Activated CD4-positive, alpha-beta T cell treated with anti-CD3 and anti-CD28 coated beads, Interleukin-2, amount 50 U/mL, for 1 hour (primary cell): ENCODE results near the gene MYOD1.

ENCODE experiments used
- DNase-seq: peaks from one replicate; pipeline ENCODE4 v3.0.0-alpha.2; 2020

MYOD1 gene

DNA sequence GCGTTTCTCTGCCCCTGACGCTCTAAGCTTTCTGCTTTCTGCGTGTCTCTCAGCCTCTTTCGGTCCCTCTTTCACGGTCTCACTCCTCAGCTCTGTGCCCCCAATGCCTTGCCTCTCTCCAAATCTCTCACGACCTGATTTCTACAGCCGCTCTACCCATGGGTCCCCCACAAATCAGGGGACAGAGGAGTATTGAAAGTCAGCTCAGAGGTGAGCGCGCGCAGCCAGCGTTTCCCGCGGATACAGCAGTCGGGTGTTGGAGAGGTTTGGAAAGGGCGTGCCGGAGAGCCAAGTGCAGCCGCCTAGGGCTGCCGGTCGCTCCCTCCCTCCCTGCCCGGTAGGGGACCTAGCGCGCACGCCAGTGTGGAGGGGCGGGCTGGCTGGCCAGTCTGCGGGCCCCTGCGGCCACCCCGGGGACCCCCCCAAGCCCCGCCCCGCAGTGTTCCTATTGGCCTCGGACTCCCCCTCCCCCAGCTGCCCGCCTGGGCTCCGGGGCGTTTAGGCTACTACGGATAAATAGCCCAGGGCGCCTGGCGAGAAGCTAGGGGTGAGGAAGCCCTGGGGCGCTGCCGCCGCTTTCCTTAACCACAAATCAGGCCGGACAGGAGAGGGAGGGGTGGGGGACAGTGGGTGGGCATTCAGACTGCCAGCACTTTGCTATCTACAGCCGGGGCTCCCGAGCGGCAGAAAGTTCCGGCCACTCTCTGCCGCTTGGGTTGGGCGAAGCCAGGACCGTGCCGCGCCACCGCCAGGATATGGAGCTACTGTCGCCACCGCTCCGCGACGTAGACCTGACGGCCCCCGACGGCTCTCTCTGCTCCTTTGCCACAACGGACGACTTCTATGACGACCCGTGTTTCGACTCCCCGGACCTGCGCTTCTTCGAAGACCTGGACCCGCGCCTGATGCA lies at the start of gene MYOD1:
MYOD1 (plus strand) TSS at position 544 of the 910 bp plus-strand sequence; CDS start at position 756, 212 bp downstream.
- no peak for DNase-seq

DNA sequence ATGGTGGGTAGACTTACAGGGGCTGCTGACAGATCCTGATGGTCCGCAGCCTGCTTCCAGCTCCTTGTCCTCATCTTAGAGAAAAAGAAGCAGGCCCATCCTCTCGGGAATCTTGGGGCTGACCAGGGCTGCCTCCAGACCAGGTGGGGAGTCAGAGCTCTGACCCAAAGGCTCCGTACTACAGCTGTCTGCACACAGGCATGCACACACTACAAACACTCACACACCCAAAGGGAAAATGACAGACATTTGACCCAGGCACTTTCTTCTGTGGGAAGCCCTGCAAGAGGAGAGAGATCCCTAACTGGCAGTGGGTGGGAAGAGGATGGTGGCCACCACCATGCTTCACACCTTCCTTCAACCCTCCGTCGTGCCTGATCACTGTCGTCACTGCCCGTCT lies 46.9 kb upstream of the MYOD1 start:
- DNase-seq = no peak

DNA sequence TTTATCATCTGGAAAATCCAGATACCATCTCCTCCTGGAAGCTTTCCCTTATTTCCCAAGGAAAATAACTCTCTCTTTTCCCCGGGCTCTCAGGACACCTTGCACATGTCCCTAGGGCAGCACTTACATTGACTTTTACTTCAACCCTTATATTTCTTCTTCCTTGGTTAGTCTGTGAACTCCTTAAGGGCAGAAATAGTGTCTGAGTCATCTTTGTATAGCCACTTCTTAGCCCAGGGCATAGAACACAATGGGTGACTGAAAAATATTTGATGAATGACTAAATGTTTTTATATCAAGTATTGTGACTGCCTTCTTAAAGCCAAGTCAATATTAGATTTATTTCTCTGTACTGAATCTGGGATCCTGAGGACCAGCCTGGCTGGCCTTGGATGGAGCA lies 45.4 kb upstream of the MYOD1 start:
- DNase-seq = no peak

GRCh38 chr11:17682848-17683247 lies 36.5 kb upstream of the MYOD1 start:
- no peak for DNase-seq

DNA sequence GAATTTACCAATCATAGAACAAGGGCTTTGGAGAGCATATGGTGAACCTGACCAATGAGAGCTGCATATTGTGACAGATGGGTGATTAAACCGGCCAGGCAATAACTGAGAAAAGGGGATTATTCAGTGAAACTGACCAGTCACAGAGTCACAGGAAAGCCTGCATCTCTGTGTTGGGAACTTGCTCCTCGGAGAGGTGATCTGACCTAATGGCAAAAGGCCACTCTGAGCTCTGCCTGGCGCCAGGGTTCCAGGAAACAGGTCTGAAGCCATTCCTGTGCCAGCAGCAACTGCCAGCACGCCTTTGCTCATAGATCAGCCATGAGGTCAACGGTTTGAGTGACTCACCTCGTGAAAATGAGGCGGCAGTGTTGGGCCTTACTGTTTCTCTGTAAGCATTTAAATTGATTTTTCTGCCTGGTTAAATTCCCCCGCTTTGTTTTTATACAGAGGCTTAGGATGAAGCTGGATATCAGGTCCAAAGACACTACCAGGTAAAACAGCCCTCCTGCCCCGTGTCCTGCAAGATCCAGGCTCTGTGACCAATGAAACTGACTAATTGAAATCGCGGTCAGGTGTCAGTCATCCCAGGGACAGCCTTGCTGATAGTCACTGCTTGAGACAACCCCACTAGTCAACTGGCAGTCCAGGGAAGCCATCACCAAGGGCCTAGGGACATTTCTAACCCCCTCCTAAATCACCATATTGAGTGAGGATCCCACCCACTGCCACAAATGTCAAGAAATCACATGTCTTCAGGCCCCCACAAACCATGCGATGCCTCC lies 35.8 kb upstream of the MYOD1 start:
- no peak for DNase-seq

DNA sequence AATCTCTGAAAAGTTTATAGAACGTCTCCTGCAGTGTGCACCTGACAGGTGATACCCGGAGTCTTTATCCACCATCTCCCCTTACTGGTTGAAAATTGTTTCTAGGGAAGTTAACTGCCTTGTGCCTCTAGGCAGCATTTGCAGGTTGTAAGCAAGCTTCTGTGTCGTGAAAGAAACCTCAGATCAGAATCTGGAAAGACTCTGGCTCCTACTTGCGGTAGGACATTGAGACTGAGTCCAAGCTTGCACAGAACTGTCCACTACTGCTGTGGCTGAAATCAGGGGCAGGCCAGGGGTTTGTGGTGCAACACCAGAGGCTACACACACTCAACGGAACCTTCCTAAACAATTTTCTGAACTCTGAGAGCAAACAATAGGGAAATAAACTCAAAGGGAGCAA lies 34.8 kb upstream of the MYOD1 start:
- DNase-seq = no peak

DNA sequence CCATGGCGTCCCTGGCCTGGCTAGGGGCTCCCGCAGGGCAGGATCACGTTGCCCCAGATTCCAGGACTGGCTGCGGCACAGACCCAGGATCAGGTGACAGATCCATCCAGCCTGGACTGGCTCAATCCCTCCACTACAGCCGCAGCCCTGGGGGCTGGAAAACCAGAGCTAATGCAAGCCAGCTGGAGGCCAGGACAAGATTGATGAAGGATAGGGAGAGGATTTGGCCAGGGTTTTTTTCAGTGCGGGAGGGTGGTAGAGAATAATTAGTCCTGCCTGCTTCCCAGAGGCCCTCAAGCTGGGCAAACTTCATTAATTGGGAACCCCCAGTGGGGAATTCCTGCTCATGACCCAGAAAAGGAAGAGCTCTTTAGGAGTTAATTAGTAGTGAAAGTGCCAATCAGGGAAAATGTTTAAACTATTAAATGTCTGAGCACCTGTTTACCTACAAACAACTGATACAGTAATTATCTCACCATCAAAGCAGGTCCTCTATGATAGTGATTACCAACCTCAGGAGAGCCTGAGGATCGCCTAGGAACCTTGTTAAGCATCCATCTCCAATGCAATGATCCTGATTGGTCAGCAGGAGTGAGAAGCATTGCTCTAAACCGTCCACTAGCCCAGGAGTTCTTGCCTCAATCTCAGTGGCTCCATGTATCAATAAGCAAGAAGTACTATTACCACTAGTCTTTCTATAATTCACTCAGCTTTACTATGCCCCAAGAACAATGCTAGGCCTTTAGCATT lies 33.0 kb upstream of the MYOD1 start:
- DNase-seq = no peak

GRCh38 chr11:17687946-17688670 lies 31.3 kb upstream of the MYOD1 start:
- DNase-seq = no peak

DNA sequence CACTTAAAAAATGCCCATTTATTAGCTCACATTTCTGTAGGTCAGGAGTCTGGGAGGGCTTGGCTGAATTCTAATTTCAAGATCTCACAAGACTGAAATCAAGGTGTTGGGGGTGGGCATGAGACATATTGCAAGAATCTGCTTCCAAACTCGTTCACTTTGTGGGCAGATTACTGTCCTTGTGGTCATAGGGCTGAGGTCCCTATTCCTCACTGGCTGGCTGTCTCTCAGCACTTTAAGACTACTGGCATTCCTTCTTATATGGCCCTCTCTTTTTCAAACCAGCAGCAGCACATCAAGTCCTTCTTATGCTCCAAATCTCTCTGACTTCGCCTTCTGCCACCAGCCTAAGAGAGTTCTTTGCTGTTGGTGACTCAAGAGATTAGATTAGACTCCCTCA lies 27.8 kb upstream of the MYOD1 start:
- no peak for DNase-seq

DNA sequence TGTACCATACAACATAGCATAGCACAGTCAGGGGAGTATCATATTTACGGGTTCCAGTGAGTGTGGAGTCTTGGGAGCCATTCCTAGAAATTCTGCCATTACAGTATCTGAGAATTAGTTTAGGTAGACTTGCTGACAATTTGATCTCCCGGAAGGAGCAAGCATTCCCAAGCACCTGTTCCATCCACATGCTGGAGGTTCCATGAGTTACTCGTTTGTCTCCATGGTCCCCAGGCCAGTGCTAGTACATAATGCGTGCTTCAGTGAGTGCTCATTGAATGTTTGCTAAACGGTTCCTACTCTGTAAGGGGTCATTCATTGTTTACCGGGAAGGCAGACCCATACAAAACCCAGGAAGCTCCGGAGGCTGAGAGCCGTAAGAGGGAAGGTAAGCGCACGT lies 27.4 kb upstream of the MYOD1 start:
- no peak for DNase-seq

- DNase-seq = no peak
Observed at GRCh38 chr11:17692931-17693330, 26.4 kb upstream of the MYOD1 start.

GRCh38 chr11:17693531-17693930 lies 25.8 kb upstream of the MYOD1 start:
- no peak for DNase-seq

GRCh38 chr11:17694494-17695110 lies 24.8 kb upstream of the MYOD1 start:
- DNase-seq = no peak

DNA sequence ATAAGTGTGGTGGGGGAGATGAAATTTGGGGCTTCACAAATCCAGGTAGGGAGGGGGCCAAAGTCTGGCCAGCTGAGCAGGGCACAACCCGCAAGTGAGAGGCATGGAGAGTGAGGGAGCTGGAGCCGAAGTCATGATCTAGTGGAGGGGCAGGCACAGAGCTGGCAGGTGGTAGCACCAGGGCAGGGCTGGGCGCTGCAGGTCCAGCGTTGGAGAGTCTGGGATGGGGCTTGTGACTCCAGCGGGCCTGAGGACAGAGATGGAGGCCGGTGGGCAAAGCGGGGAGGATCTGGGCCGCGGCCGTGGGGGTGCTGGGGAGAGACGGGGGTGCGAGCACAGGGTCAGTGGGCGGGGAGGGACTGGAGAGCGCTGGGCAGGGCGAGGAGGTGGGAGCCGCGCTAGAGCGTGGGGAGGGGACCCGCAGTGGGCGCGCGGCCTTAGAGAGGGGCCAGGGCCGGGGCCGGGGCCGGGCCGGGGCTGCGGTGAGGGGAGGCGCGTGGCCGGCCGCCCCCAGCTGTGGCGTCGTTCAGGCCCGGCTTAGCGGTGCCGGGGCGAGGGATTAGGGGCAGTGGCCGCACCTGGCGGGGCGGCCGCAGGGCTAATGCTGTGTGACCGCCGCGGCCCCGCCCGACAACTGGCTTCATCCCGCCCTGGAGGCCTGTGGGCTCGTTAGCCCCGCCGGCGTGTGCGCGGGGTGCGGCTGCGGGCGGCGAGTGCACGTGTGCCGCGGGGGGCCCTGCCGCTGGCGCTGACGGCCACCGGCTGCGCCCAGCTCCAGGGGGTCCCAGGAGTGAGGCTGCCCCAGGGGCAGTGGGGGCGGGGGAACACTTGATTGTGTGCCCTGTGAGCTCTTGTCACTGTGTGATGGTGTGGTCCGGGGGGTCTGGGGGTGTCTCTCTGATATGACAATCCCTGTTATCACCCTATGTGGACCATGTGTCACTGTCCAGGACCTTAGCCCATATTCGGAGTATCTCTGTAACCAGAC lies 23.6 kb upstream of the MYOD1 start:
- DNase-seq = no peak

- no peak for DNase-seq
Observed at GRCh38 chr11:17696741-17697140, 22.6 kb upstream of the MYOD1 start.

- no peak for DNase-seq
Observed at GRCh38 chr11:17697175-17697949, 22.0 kb upstream of the MYOD1 start.

GRCh38 chr11:17699147-17700114 lies 19.9 kb upstream of the MYOD1 start:
- DNase-seq = no peak

DNA sequence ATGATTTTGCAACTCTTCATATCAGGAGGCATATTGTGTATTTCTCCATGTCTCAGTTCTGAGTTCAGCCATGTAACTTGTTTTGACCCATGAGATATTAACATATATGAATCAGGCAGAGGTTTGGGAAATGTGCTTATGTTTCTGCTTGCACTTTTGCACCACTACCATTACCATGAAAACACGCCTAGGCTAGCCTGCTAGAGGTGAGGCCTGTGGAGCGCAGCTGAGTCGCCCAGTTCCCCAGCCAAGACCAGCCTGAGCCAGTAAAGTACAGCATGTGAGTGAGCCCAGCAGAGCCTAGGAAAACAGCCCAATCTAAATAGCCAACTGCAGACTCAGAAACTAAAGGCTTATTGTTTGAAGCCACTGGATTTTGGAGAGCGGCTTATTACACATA lies 18.4 kb upstream of the MYOD1 start:
- DNase-seq = no peak

GRCh38 chr11:17702876-17703275 lies 16.5 kb upstream of the MYOD1 start:
- no peak for DNase-seq
